ENCODE data around the gene FAM24B. TPM values are rescaled to one million over a fixed set of nuclear protein-coding genes. Genes with fewer than 3 reads are reported as not detected.

The FAM24B gene
- polyA plus RNA-seq (2.8 and 3.4 TPM in 2 replicates), polyA minus RNA-seq (not detected in 2 replicates)

DNA sequence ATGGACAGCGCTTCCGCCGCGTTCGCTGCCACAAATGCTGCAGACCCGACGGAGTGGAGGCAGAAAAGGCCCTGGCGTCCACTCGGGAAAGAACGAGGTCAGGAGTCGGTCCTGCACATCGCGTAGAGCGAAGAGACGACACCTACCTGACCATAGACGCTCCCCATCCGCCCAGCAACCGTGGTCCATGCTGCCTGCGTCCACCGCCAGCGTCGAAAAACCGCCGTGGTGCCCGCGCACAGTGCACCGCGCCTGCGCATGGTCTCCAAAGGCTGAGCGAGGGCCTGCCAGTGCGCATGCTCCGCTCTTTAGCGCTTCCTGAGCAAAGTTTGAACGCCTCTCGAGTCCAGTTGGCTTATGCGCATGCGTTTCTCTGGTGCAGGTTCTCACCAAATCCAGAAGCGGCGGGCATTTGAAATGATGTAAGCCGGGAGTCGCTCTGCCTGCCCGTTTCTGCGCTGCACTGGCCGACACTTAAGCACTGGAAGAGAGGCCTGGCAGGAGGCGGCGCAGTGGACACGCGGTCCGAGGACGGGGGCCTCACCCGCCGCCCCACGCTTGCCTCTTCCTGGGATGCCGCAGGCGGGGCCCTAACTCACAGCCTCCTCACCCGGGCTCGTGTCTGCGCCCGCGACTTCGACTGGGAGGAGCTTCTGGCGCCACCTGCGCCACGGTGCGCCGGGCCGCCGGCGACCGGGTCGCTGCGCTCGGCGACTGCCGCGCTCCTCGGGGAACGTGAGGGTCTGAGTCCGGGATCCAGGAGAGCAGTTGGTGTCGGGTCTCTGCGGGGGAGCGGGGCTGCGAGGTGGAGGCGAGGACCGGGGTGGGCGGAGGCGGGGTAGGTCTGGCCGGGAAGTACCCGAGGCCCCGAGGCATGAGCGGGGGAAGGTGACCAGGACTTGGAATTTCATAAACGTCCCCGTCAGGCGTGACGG, at the start of gene FAM24B:
TSS of gene FAM24B (minus strand) at position 243 of the 935 bp plus-strand sequence. CDS start 29,066 bp downstream, outside the sequence.
- TF ChIP-seq EP300 (conservative IDR thresholded peaks at IDR 0.05; ENCODE audit: poor library complexity, severe bottlenecking) (no peak), TAF1 (IDR thresholded peaks at IDR 0.05; ENCODE audit: low read depth) (no peak), RAD21 (conservative IDR thresholded peaks at IDR 0.05) (no peak), EZH2 (IDR thresholded peaks at IDR 0.05; ENCODE audit: borderline replicate concordance, insufficient read depth, low read length, poor library complexity, severe bottlenecking) (no peak)
- Histone ChIP-seq H3K9me2 (ENCODE audit: insufficient read depth, low read length) (no peaks in the 10 kb centered on the region), H3K79me2 (replicated peaks; ENCODE audit: insufficient read depth, low read length) (no peaks in the 10 kb centered on the region), H2AFZ (ENCODE audit: low read depth, low read length) (no peak within 1 kb of the TSS), H3K9me3 (ENCODE audit: low read length) (no peaks in the 10 kb centered on the region), H3K9ac (ENCODE audit: low read length) (no peak within 1 kb of the TSS), H3K4me3 (ENCODE audit: low read length) (peak within 1 kb of the TSS; percentile 43), H3K4me2 (ENCODE audit: low read length) (no peak within 1 kb of the TSS), H3F3A (ENCODE audit: insufficient read depth, low read length, poor library complexity, severe bottlenecking) (no peaks in the 10 kb centered on the region), H3K27me3 (ENCODE audit: insufficient read depth, low read depth, low read length) (no peaks in the 10 kb centered on the region), H4K20me1 (ENCODE audit: insufficient read depth) (no peaks in the 10 kb centered on the region), H3K27ac (ENCODE audit: low read length) (no peak within 1 kb of the TSS), H3K36me3 (ENCODE audit: insufficient read depth, low read length) (no peaks in the 10 kb centered on the region)

- Histone ChIP-seq H4K20me1 (ENCODE audit: insufficient read depth) (no peaks in the 10 kb centered on the region), H3K79me2 (replicated peaks; ENCODE audit: insufficient read depth, low read length) (no peaks in the 10 kb centered on the region), H3K36me3 (ENCODE audit: insufficient read depth, low read length) (no peaks in the 10 kb centered on the region), H3K27me3 (ENCODE audit: insufficient read depth, low read depth, low read length) (no peaks in the 10 kb centered on the region), H3K9me2 (ENCODE audit: insufficient read depth, low read length) (no peaks in the 10 kb centered on the region), H3F3A (ENCODE audit: insufficient read depth, low read length, poor library complexity, severe bottlenecking) (no peaks in the 10 kb centered on the region), H2AFZ (ENCODE audit: low read depth, low read length) (no peak overlapping the region), H3K27ac (ENCODE audit: low read length) (no peak overlapping the region), H3K4me3 (ENCODE audit: low read length) (no peak overlapping the region), H3K4me2 (ENCODE audit: low read length) (no peak overlapping the region), H3K9me3 (ENCODE audit: low read length) (no peaks in the 10 kb centered on the region), H3K9ac (ENCODE audit: low read length) (no peak overlapping the region)
- TF ChIP-seq POLR2AphosphoS5 (IDR thresholded peaks at IDR 0.05) (no peak), CTCF (IDR thresholded peaks at IDR 0.05; ENCODE audit: poor library complexity, severe bottlenecking) (no peak), EZH2 (IDR thresholded peaks at IDR 0.05; ENCODE audit: borderline replicate concordance, insufficient read depth, low read length, poor library complexity, severe bottlenecking) (no peak), MXI1 (conservative IDR thresholded peaks at IDR 0.05; ENCODE audit: poor library complexity, severe bottlenecking) (no peak), EP300 (conservative IDR thresholded peaks at IDR 0.05; ENCODE audit: poor library complexity, severe bottlenecking) (no peak), RAD21 (conservative IDR thresholded peaks at IDR 0.05) (no peak)
Observed at GRCh38 chr10:122915700-122916099, 36.3 kb upstream of the FAM24B start.

GRCh38 chr10:122911889-122912484, 32.6 kb upstream of the FAM24B start:
- no peaks in the 10 kb centered on the region for H3K79me2 ChIP-seq (replicated peaks; ENCODE audit: insufficient read depth, low read length)
- no peaks in the 10 kb centered on the region for H4K20me1 ChIP-seq (ENCODE audit: insufficient read depth)
- no peaks in the 10 kb centered on the region for H3F3A ChIP-seq (ENCODE audit: insufficient read depth, low read length, poor library complexity, severe bottlenecking)
- no peak overlapping the region for H3K4me3 ChIP-seq (ENCODE audit: low read length)
- no peaks in the 10 kb centered on the region for H3K9me3 ChIP-seq (ENCODE audit: low read length)
- no peak overlapping the region for H3K4me2 ChIP-seq (ENCODE audit: low read length)
- H3K27ac ChIP-seq (ENCODE audit: low read length) = no peak overlapping the region
- TF ChIP-seq, protein P1, sequence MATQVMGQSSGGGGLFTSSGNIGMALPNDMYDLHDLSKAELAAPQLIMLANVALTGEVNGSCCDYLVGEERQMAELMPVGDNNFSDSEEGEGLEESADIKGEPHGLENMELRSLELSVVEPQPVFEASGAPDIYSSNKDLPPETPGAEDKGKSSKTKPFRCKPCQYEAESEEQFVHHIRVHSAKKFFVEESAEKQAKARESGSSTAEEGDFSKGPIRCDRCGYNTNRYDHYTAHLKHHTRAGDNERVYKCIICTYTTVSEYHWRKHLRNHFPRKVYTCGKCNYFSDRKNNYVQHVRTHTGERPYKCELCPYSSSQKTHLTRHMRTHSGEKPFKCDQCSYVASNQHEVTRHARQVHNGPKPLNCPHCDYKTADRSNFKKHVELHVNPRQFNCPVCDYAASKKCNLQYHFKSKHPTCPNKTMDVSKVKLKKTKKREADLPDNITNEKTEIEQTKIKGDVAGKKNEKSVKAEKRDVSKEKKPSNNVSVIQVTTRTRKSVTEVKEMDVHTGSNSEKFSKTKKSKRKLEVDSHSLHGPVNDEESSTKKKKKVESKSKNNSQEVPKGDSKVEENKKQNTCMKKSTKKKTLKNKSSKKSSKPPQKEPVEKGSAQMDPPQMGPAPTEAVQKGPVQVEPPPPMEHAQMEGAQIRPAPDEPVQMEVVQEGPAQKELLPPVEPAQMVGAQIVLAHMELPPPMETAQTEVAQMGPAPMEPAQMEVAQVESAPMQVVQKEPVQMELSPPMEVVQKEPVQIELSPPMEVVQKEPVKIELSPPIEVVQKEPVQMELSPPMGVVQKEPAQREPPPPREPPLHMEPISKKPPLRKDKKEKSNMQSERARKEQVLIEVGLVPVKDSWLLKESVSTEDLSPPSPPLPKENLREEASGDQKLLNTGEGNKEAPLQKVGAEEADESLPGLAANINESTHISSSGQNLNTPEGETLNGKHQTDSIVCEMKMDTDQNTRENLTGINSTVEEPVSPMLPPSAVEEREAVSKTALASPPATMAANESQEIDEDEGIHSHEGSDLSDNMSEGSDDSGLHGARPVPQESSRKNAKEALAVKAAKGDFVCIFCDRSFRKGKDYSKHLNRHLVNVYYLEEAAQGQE (IDR thresholded peaks at IDR 0.05; ENCODE audit: borderline replicate concordance) = peak; percentile 96
- TF ChIP-seq EP300 (conservative IDR thresholded peaks at IDR 0.05; ENCODE audit: poor library complexity, severe bottlenecking) = no peak
- no peak overlapping the region for H2AFZ ChIP-seq (ENCODE audit: low read depth, low read length)
- H3K9me2 ChIP-seq (ENCODE audit: insufficient read depth, low read length) = no peaks in the 10 kb centered on the region
- H3K36me3 ChIP-seq (ENCODE audit: insufficient read depth, low read length) = no peaks in the 10 kb centered on the region
- no peaks in the 10 kb centered on the region for H3K27me3 ChIP-seq (ENCODE audit: insufficient read depth, low read depth, low read length)
- H3K9ac ChIP-seq (ENCODE audit: low read length) = no peak overlapping the region

Measured in neural cell (in vitro differentiated cells).